Stimulated activated CD8-positive, alpha-beta memory T cell treated with anti-CD3 and anti-CD28 coated beads, Interleukin-15, amount 100 ng/mL, for 24 hours (primary cell): Measurements from ENCODE around the gene HFE.
A peak's percentile ranks its signal among the peaks of the same experiment; 100 is the strongest.
"Not testable (repeated sequence)": the region's sequence is repeated elsewhere in the genome, so short reads cannot be mapped to it uniquely, and the experiment has no call there.

ENCODE experiments used
- DNase-seq: peaks from one replicate; pipeline ENCODE4 v3.0.0-alpha.2; 2020; ENCODE audit warnings: low read depth

Gene HFE

DNA sequence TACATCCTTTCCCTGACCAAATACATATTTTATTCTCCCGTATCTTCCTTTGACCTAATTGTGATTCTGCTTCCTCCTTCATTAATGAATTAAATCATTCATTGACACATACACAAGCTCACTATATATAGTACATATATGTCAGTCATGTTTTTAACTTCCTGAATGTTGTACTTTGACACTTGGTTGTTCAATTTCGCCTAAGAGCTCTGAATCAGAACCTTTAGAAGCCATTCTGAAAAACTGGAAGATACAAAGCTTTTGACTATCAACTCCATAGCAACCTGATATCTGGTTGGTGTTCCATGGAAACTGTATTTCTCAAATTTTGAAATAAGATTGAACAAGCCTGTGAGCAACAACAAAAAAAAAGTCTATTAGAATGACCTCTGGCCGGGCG, 27.3 kb upstream of the HFE start:
- no peak for DNase-seq

DNA sequence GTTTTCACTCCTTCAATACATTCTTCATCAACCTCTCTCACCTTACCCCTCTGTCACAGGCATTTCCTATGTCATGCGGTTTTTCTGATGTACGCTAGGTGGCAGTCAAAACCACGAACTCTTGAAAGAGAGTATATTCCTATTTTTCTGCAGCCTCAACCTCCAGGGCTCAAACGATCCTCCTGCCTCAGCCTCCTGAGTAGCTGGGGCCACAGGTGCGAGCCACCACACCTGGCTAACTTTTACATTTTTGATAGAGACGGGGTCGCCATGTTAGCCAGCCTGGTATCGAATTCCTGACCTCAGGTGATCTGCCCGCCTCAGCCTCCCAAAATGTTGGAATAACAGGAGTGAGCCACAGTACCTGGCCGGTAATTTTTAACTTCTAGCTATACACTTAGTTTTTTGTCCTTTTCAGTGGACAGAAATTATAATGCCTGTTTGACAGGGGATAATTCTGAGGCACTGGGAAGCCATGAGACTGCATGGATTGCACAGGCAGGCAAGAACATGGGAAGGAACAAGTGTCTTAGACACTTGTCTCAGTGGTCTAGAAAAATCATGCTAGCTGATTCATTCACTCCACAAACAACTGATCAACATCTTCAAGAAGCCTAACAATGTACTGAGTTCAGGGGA, 22.5 kb upstream of the HFE start:
- DNase-seq, result no peak

- no peak for DNase-seq
Observed at GRCh38 chr6:26065952-26066380, 21.3 kb upstream of the HFE start.

DNA sequence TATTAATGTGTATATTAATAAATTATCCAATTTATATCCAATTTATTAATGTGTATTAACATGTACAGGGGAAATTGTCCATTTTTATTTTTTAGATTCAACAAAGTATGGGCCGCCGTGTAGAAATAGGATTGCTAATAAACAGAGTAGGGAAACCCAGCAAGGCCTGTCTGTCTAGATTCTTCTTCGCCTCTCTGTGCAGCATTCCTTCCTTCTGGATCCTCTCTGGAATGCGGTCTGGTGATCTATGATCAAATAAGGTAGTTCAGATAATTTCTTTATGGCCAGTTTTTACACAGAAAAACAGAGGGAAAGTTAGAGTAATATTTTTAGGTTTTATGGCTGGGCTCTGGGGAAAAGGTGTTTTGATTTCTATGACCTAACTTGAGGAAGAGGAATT, 19.9 kb upstream of the HFE start:
- no peak for DNase-seq

- DNase-seq, result no peak
Observed at GRCh38 chr6:26068036-26068435, 19.2 kb upstream of the HFE start.

DNA sequence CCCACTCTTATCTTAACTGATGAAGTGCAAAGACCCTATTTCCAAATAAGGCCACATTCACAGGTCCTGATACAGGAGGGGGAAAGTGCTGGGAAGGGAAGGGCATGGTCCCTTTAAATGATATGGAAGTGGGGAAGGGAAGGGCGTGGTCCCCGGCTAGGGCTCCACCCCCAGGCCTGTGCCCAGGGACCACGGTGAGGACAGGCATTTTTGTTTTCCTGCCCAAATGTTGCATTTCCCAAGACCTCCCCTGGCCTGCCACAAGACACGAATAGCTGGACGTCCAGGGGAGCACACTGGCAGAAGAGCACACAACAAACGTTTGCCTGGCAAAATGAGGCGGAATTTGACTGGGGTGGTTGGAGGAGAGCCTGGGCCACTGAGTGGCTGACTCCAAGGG, 16.1 kb upstream of the HFE start:
- no peak for DNase-seq

GRCh38 chr6:26075063-26075717, 12.0 kb upstream of the HFE start:
- no peak for DNase-seq

GRCh38 chr6:26078066-26078465, 9.2 kb upstream of the HFE start:
- not testable (repeated sequence) for DNase-seq

- DNase-seq, result not testable (repeated sequence)
Observed at GRCh38 chr6:26081096-26081495, 6.1 kb upstream of the HFE start.

- DNase-seq, result no peak
Observed at GRCh38 chr6:26086211-26086610, 1.0 kb upstream of the HFE start.

GRCh38 chr6:26088344-26088743, 1.1 kb downstream of the HFE start:
- DNase-seq, result no peak

GRCh38 chr6:26089272-26089671, 2.0 kb downstream of the HFE start:
- DNase-seq, result no peak

DNA sequence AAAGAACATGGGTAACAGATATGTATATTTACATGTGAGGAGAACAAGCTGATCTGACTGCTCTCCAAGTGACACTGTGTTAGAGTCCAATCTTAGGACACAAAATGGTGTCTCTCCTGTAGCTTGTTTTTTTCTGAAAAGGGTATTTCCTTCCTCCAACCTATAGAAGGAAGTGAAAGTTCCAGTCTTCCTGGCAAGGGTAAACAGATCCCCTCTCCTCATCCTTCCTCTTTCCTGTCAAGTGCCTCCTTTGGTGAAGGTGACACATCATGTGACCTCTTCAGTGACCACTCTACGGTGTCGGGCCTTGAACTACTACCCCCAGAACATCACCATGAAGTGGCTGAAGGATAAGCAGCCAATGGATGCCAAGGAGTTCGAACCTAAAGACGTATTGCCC, 5.2 kb downstream of the HFE start:
- no peak for DNase-seq

- DNase-seq, result no peak
Observed at GRCh38 chr6:26094036-26094435, 6.8 kb downstream of the HFE start.

GRCh38 chr6:26097268-26097875, 10.1 kb downstream of the HFE start:
- DNase-seq, result no peak

GRCh38 chr6:26103141-26103769, 16.0 kb downstream of the HFE start:
- DNase-seq, result no peak

GRCh38 chr6:26103770-26104456, 16.7 kb downstream of the HFE start:
- DNase-seq, result peak; percentile 74

DNA sequence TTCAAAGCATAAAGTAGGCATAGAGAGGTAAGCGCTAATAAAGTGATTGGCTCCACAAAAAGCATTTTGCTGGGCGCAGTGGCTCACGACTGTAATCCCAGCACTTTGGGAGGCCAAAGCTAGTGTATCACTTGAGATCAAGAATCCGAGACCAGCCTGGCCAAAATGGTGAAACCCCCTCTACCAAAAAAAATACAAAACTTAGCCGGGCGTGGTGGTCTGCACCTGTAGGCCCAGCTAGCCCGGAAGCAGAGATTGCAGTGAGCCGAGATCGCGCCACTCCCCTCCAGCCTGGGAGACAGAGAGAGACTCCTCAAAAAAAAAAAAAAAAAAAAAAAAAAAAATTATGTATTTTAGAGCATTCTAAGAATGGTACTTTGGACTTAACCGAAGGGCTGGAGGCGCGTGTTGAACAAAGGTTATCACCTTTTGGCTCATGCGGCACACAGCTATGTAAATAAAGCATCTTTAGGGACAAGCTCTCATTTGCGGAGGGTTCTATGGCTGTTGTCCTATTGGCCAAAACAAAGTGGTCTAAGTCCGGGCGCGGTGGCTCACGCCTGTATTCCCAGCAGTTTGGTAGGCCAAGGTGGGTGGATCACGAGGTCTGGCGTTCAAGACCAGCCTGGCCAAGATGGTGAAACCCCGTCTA, 17.4 kb downstream of the HFE start:
- no peak for DNase-seq

GRCh38 chr6:26105109-26105730, 18.0 kb downstream of the HFE start:
- no peak for DNase-seq

- DNase-seq, result no peak
Observed at GRCh38 chr6:26105842-26106241, 18.6 kb downstream of the HFE start.

DNA sequence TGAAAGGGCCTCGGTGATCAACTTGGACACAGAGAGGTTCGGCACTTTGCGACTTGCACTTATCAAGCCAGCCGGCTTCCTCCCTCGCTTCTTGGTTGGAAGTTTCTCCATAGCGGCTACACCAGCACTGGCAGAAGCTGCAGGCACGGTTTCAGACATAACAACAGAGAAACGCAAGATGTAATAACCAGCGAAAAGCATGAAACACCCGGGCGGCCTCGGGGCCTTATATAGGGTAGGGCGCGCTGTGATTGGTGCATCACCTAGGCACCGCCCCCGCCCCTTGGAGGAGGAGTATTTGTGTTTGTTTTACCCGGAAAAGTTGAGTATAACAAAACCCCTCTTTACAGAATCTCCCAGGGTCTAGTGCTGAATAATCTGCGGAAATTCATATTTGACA, 20.7 kb downstream of the HFE start:
- no peak for DNase-seq

- DNase-seq, result no peak
Observed at GRCh38 chr6:26109772-26110171, 22.5 kb downstream of the HFE start.
